Stimulated activated CD4-positive, alpha-beta T cell treated with anti-CD3 and anti-CD28 coated beads, Interleukin-12 subunit alpha, Interleukin-12 subunit beta, amount 100 ng/mL, for 48 hours (primary cell): ENCODE results near the gene KIF25.

Source experiments
- DNase-seq, 3 donors: peaks; one replicate each; pipeline ENCODE4 v3.0.0-alpha.2; 2020; ENCODE audit warnings: low read depth in 2 of 3, low spot score in 1 of 3

KIF25 gene

DNA sequence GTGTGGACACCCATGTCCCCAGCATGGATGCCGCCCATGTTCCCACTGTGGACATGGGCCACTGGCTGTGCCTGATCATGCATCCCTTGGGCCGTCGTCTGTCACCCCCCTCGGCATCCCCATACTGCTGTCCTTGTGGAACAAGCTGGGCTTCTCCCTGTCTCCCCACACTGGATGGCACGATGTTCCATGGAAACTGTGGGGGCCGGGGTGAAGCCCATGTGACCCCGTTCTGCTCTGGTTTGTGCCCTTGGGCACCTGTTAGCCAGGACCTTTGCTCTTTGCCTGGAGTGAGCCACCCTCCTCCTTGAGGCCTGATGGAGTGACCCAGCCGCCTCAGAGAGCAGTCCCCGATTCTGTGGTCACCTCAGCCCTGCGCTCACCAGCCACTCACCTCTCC is 89.1 kb downstream of the KIF25 start:
- DNase-seq, result no peak

DNA sequence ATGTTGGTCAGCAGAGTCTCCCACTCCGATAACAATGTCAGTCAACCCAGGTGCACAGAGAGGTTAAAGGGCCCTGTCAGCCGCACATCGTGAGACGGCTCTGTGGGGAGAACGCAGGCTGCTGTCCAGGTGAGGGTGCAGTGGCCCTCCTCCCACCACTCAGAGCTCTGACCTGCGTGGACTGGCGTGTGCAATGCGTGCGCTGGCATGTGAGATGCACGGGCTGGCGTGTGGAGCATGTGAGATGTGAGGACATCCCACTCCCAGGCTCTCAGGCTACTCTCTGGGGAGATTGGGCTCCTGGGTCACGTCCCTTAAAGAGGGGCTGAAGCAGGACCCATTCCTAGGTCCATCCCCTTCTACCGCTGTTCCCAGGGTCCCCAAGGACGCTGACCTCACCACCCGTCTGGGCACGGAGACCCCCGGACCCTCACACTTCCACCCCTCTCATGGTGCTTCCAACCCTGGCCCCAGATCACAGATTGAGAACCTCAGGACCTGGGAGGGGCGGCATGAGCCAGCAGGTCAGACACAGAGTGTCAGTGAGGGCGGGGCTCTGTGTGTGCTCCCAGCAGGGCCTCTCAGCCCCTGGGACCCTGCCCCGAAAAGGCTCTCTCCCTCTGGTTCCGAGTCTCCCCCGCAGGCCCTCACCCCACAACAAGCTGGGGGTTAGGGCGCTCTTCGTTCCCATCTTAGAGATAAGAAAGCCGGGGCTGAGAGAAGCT is 90.1 kb downstream of the KIF25 start:
- DNase-seq, result no peak

DNA sequence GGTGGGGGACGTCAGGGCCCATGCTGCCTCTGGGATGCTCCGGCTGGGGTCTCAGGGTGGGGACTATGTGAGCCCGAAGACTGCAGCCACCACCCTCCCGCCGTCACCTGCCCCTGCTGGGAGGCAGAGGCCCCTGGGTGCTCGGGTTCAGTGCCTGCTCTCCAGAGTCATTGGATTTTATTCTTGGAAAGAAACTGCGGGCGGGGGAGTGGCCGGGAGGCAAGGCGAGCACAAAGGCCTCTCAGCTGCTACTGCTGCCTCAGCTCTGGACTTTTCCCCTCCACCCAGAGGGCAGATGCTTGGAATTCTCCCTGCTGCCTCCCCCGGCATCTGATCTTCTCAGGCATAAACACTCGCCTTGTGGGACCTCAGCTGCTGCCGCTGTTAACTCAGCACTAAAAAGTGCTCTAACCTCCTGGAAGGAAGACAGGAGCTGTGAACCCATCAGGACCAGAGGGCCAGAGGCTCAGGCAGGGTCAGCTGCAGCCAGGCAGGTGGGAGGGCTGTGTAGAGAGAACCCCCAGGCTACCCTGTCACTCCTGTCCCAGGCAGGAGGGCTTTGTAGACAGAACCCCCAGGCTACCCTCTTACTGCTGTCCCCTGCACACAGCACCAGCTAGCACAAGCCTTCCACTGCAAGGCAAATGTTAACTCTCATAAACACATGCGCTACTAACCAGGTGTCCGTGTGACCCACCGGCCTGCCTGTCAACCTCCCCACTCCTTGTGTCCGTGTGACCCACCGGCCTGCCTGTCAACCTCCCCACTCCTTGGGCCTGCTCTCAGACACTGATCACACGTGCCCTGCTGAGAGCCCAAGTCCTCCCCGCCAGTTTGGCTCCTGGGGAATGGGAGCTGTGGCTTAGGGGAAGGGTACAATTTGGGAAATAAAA is 90.9 kb downstream of the KIF25 start:
- no peak for DNase-seq

DNA sequence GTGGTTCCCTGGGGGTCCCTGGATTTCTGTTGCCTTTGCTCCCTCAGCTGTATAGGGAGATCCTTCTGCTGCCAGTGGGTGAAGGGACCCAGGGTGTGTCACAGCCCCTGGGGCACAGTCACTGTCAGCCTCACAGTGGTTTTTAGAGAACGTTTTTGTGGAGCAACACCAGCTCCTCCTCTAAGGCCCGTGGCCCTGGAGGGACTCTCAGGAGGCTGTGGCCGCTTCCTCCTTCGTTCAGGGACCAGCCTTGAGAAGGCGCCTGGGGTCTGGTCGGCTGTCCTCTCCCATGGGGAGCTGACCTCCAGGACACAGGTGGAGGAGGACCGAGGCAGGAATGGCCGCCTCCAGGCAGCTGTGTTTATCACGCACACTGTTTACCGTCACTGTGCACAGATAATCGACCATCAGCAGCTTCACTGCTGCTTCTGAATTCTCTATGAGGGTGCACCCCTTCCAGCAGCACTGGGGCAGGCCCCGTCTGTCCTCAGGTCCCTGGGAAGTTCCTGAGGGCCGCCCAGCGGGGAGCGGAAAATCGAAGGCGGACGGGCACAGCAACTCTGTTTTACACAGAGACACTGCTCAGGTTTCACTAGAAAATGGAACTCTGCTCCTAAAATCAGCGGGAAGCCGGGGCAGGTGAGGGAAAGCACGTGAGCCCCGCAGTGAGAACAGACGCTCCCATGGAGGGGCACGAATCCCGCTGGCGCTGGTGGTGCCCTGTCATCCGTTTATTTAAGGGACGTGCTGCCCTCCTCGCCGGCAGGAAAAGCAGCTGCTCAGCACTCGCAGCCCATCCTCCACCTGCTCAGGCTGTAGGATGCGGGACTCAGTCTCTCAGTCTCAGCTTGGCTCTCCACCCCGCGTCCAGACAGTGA is 92.0 kb downstream of the KIF25 start:
- no peak for DNase-seq

DNA sequence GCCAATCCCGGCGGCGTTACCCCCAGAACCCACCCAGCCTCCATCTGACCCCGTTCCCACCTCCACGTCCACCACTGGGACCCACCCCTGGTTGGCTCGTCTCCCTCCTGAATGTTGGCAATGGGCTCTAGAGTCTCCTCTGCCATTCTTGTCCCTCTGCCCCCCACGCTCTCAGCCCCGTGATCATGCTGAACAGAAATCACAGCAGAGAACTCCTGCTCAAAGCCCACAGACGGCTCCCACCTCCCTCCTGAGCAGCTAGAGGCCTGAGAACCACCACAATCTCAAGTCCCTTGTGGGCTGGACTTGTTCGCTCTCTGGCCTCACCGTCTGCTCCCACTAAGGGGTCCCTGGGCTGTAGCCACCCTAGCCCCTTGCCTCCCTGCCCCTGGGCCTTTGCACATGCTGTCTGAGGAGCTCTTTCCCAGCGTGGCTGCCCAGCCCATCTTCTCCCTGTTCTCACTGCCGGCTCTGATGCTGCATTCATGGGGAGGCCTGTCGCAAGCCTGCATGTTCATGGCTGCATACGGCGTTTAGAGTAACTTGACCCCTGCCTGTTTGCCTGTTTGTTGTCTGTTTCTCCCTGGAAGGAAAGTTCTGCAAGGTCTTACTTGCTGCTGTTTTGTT is 92.7 kb downstream of the KIF25 start:
- DNase-seq, result no peak

DNA sequence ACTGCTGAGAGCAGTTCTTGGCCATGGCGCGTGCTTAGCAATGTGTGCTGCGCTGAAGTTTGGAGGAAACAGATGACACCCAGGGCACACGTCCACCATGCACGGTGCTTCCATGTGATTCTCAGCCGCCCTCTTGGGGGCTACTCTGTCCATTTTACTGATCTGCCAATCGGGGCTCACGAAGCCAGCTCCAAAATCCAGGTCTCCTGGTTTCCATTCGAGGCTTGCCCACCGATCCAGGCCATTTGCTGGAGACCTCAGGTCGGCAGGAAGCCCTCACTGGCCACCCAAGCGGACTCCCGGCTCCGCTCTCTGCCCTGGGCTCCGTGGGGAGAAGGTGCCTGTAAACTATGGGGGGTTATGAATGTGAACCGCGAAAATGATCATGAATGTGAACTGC is 93.2 kb downstream of the KIF25 start:
- no peak for DNase-seq

DNA sequence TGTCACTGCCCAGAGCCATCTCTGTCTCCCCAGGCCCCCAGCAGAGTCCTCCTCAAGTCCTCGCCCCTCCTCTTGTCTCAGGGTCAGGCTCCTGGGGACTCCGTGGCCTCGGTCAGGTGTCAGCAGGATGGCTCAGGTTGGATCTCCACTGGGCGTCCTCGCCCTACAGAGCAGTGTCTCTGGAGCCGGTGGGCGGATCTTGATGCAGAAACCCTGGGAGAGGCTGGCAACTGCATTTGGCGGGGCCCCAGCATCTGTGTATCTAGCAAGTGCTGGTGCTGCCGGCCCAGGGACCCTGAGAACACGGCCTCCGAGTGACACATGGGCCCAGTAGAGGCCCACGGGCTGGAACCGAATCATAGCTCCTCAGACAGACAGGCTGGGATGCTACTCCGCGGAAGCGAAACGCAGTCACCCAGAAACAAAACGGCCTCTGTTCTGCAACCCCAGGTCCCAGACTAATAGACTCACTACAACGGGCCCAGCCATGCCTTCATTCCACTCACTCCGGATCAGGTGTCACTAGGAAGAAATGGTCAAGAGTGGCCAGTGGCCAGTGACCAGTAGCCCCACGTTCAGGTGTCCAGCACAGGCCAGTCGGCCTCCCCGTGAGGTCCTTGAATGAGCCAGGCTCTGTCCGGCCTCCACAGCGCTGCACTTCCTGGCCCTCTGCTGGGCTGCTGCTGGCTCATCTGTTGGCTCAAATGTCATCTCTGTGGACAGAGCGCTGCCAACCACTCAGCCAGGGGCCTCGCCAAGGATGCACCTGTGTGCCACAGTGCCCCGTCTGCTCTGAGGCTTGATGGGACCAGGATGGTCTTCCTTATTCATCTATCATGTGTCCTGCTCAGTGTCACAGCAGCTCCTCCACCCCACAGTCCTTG is 94.2 kb downstream of the KIF25 start:
- DNase-seq, result no peak

DNA sequence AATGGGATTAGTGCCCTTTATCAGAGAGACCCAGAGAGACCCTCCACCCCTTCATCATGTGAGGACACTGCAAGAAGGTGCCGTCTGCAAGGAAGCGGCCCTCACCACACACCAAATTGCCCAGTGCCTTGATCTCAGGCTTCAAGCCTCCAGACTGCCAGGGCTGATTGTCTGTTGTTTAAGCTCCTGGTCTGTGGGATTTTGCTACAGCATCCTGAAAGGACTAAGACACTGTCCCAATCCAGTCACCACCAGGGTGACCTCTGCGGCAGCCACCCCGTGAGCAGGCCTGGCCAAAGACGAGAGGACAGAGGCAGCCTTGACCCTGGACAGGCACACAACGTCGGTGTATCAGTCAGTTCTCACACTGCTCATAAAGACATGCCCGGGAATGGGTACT is 95.1 kb downstream of the KIF25 start:
- DNase-seq, result no peak

DNA sequence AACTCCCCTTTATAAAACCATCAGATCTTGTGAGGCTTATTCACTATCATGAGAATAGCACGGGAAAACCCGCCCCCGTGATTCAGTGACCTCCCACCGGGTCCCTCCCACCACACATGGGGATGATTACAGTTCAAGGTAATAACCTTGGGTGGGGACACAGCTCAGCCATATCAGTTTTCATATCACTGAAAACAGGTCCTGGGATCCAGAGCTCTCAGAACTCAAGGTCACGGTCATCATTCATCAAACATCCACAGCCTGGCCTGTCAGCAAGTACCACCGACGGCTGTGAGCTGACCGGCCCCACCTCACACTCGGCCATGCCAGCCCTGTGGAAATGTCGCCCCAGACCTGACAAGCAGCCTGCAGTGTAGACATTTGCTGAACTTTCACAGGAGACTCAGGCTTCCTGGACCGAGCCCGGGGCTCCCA is 95.6 kb downstream of the KIF25 start:
- no peak for DNase-seq

DNA sequence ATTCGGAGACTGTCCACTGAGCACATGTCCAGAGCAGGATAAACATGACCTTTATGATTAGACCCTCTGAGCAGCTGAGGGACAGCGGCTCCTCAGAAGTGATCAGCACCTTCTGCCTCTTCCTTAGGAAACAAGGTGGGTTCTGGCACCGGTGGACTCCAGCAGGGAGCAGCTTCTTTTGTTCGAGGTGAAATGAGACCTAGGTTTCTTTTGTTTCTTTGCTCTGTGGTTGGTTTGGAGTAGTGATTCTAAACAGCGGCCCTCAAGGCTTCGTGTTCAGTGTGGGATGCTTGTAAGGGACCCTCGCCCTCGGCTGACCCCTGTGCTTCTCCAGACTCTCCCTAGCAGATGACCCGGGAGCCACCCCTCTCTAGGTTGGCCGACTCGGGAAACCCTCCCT is 96.2 kb downstream of the KIF25 start:
- no peak for DNase-seq
